T-helper 17 cell (primary cell): ENCODE measurements around the gene E2F2. TPM values are rescaled to one million over a fixed set of nuclear protein-coding genes. Genes with fewer than 3 reads are reported as not detected.
A peak's percentile ranks its signal among the peaks of the same experiment; 100 is the strongest.
"Not testable (repeated sequence)": the region's sequence is repeated elsewhere in the genome, so short reads cannot be mapped to it uniquely, and the experiment has no call there.

Experiments used
- ATAC-seq: fragments of 150-1000 bp; cut with Tn5 transposase; 2 replicates; pipeline ENCODE4 v1.10.0; 2021; ENCODE audit warnings: mild to moderate bottlenecking, moderate library complexity
- DNase-seq, 3 donors: peaks; one replicate each; pipeline versions ENCODE4 v3.0.0 to v3.0.0-alpha.2; 2020 to 2021
- H3K9me3 ChIP-seq: one replicate; pipeline ENCODE4 v1.7.0; 2013; ENCODE audit warnings: low read length, mild to moderate bottlenecking; ENCODE audit not compliant: control insufficient read depth, poor library complexity, severe bottlenecking
- H3K27ac Mint-ChIP-seq: one replicate; pipeline ENCODE4 v1.8.0; 2022; ENCODE audit warnings: mild to moderate bottlenecking, moderate library complexity, mixed read lengths
- H3K27me3 Mint-ChIP-seq: one replicate; pipeline ENCODE4 v1.8.0; 2022; ENCODE audit warnings: mixed read lengths
- H3K36me3 Mint-ChIP-seq: one replicate; pipeline ENCODE4 v1.8.0; 2022; ENCODE audit warnings: low read depth, mixed read lengths
- H3K4me1 Mint-ChIP-seq: one replicate; pipeline ENCODE4 v1.8.0; 2022; ENCODE audit warnings: mild to moderate bottlenecking, mixed read lengths
- H3K4me3 Mint-ChIP-seq: one replicate; pipeline ENCODE4 v1.8.0; 2022; ENCODE audit warnings: mild to moderate bottlenecking, moderate library complexity, mixed read lengths
- total RNA-seq, 4 donors: library from RNA in 2 of 4; stranded (reverse) in 2 of 4; gene quantifications; one replicate each; pipeline ENCODE4 v1.2.3 and lab custom pipeline; 2022 to 2026

Gene E2F2
- total RNA-seq, 2 donors from 2014 or later: 5.4 TPM

GRCh38 chr1:23514111-23514679, 16.8 kb downstream of the E2F2 start:
- H3K4me3 Mint-ChIP-seq: no peak overlapping the region
- H3K4me1 Mint-ChIP-seq: peaks cover 14% of the 10 kb centered on the region
- ATAC-seq: no peak
- no peak for DNase-seq
- peaks cover 5% of the 10 kb centered on the region for H3K36me3 Mint-ChIP-seq
- no peaks in the 10 kb centered on the region for H3K9me3 ChIP-seq
- H3K27ac Mint-ChIP-seq: peak overlapping the region; percentile 45
- H3K27me3 Mint-ChIP-seq: no peaks in the 10 kb centered on the region

DNA sequence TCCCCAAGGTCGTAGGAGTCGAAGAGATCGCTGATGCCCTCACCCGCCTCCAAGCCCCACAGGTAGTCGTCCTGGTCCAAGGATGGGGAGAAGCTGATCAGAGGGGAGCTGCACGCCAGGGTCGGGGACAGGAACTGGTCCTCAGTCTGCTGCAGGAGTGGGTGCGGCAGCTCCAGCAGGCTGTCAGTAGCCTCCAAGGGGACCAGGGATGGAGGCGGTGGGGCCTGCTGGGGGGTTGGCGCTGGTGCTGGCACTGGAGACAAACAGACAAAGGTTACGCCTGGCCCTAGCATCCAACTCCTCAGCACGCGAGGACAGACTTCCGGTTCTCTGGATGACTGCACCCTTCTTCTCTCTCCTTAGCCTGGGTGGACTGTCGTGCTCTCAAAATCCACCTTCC, 21.1 kb downstream of the E2F2 start:
- Mint-ChIP-seq H3K27ac (no peak overlapping the region), H3K4me1 (peaks cover 12% of the 10 kb centered on the region), H3K27me3 (no peaks in the 10 kb centered on the region), H3K4me3 (no peak overlapping the region), H3K36me3 (peaks cover 3% of the 10 kb centered on the region)
- no peak for DNase-seq
- no peaks in the 10 kb centered on the region for H3K9me3 ChIP-seq
- no peak for ATAC-seq

GRCh38 chr1:23506376-23507107, 24.5 kb downstream of the E2F2 start:
- DNase-seq (no peak), ATAC-seq (no peak)
- H3K9me3 ChIP-seq: no peaks in the 10 kb centered on the region
- peaks cover 9% of the 10 kb centered on the region for H3K4me1 Mint-ChIP-seq
- H3K4me3 Mint-ChIP-seq: no peak overlapping the region
- no peak overlapping the region for H3K27ac Mint-ChIP-seq
- peaks cover 3% of the 10 kb centered on the region for H3K36me3 Mint-ChIP-seq
- H3K27me3 Mint-ChIP-seq: no peaks in the 10 kb centered on the region

GRCh38 chr1:23505851-23506250, 25.2 kb downstream of the E2F2 start:
- Mint-ChIP-seq H3K27ac (no peak overlapping the region), H3K4me3 (no peak overlapping the region)

DNA sequence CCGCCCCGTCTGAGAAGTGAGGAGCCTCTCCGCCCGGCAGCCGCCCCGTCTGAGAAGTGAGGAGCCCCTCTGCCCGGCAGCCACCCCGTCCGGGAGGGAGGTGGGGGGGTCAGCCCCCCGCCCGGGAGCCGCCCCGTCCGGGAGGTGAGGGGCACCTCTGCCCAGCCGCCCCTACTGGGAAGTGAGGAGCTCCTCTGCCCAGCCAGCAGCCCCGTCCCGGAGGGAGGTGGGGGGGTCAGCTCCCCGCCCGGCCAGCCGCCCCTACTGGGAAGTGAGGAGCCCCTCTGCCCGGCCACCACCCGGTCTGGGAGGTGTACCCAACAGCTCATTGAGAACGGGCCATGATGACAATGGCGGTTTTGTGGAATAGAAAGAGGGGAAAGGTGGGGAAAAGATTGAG, 26.9 kb downstream of the E2F2 start:
- not testable (repeated sequence) for H3K27me3 Mint-ChIP-seq, H3K4me1 Mint-ChIP-seq

More at GRCh38 chr1:23505851-23506250, 25.2 kb downstream of the E2F2 start:
- DNase-seq (no peak), ATAC-seq (no peak)
- no peaks in the 10 kb centered on the region for H3K27me3 Mint-ChIP-seq
- H3K4me1 Mint-ChIP-seq: peaks cover 6% of the 10 kb centered on the region
- peaks cover 3% of the 10 kb centered on the region for H3K36me3 Mint-ChIP-seq
- H3K9me3 ChIP-seq: no peaks in the 10 kb centered on the region

GRCh38 chr1:23502951-23503350, 28.1 kb downstream of the E2F2 start:
- Mint-ChIP-seq H3K27ac (no peak overlapping the region), H3K36me3 (no peaks in the 10 kb centered on the region), H3K4me1 (peaks cover 2% of the 10 kb centered on the region), H3K4me3 (no peak overlapping the region), H3K27me3 (no peaks in the 10 kb centered on the region)
- no peaks in the 10 kb centered on the region for H3K9me3 ChIP-seq
- no peak for ATAC-seq
- DNase-seq: no peak

More for the DNA sequence above, 26.9 kb downstream of the E2F2 start:
- H3K4me3 Mint-ChIP-seq, H3K9me3 ChIP-seq, ATAC-seq, DNase-seq, H3K27ac Mint-ChIP-seq, H3K36me3 Mint-ChIP-seq: not testable (repeated sequence)

GRCh38 chr1:23500466-23500865, 30.6 kb downstream of the E2F2 start:
- H3K36me3 Mint-ChIP-seq: no peaks in the 10 kb centered on the region
- no peak for ATAC-seq
- H3K9me3 ChIP-seq: no peaks in the 10 kb centered on the region

DNA sequence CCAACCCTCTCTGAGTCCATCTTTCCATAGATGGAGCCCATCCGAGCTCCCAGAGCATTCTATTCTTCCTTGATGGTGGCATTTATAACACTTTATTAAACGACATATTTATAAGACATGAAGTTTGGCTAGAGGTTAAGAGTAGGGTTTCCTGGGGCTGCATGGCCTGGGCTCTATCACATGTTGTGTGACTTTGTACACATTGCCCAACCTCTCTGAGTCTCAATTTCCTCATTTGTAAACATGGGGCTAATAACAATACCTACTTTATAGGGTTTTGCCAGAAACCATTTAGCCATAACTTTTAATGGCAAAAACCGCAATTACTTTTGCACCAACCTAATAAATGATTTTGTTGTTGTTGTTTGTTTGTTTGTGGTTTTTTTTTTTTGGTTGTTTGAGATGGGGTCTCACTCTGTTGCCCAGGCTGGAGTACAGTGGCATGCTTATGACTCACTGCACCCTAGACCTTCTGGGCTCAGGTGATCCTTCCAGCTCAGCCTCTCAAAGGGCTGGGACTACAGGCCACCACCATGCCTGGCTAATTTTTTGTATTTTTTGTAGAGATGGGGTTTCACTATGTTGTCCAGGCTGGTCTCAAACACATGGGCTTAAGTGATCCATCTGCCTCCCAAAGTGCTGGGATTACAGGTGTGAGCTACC, 33.1 kb downstream of the E2F2 start:
- ATAC-seq: no peak
- H3K27ac Mint-ChIP-seq: peak overlapping the region; percentile 43

More at GRCh38 chr1:23500466-23500865, 30.6 kb downstream of the E2F2 start:
- no peaks in the 10 kb centered on the region for H3K27me3 Mint-ChIP-seq
- DNase-seq: no peak
- no peak overlapping the region for H3K27ac Mint-ChIP-seq
- no peak overlapping the region for H3K4me3 Mint-ChIP-seq
- H3K4me1 Mint-ChIP-seq: no peaks in the 10 kb centered on the region

DNA sequence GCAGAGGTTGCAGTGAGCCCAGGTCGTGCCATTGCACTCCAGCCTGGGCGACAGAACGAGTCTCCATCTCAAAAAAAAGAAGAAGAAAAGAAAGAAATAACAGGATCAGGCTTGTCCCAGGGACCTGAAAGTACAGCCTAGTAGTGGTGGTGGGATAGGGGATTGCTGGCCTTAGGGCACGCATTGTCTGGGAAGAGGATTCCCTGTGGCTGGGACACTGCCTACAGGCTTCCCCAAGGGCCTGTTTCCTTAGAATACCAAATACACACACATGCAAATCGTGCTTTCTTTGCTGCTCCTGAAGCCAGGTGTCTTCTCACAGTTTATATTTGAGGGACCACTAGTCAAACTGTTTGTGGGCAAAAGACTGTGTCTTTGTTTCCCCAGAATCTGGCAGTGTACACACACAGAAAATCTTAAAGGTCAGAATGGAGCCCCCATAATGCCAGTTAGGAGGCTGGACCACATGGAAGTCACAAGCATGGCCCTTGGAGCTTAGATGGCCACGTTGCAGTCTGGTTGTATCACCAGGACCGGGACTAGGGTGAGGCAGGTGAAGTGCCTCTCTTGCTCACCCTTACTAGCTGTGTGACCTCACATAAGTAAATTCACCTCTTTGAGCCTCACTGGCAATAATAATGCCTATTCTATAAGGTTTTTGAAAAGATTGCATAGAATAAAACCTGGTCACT, 34.4 kb downstream of the E2F2 start:
- H3K4me3 Mint-ChIP-seq: no peak overlapping the region
- DNase-seq: no peak
- ATAC-seq: peak; percentile 12
- no peak overlapping the region for H3K27ac Mint-ChIP-seq
- H3K9me3 ChIP-seq: no peaks in the 10 kb centered on the region
- H3K36me3 Mint-ChIP-seq: no peaks in the 10 kb centered on the region
- peaks cover 1% of the 10 kb centered on the region for H3K4me1 Mint-ChIP-seq
- no peaks in the 10 kb centered on the region for H3K27me3 Mint-ChIP-seq

More for the DNA sequence above, 33.1 kb downstream of the E2F2 start:
- no peaks in the 10 kb centered on the region for H3K36me3 Mint-ChIP-seq
- no peaks in the 10 kb centered on the region for H3K4me1 Mint-ChIP-seq
- H3K27me3 Mint-ChIP-seq: no peaks in the 10 kb centered on the region
- H3K4me3 Mint-ChIP-seq: no peak overlapping the region
- H3K9me3 ChIP-seq: no peaks in the 10 kb centered on the region
- no peak for DNase-seq

- not testable (repeated sequence) for H3K9me3 ChIP-seq, ATAC-seq, DNase-seq, H3K36me3 Mint-ChIP-seq, H3K27ac Mint-ChIP-seq, H3K4me3 Mint-ChIP-seq, H3K27me3 Mint-ChIP-seq, H3K4me1 Mint-ChIP-seq
Measured at GRCh38 chr1:23494836-23495235, 36.2 kb downstream of the E2F2 start.

GRCh38 chr1:23492776-23493175, 38.3 kb downstream of the E2F2 start:
- not testable (repeated sequence) for H3K36me3 Mint-ChIP-seq, H3K9me3 ChIP-seq, DNase-seq, ATAC-seq, H3K27ac Mint-ChIP-seq
- peaks cover 11% of the 10 kb centered on the region for H3K4me1 Mint-ChIP-seq
- H3K4me3 Mint-ChIP-seq: peak overlapping the region; percentile 28
- H3K27me3 Mint-ChIP-seq: peaks cover 10% of the 10 kb centered on the region

DNA sequence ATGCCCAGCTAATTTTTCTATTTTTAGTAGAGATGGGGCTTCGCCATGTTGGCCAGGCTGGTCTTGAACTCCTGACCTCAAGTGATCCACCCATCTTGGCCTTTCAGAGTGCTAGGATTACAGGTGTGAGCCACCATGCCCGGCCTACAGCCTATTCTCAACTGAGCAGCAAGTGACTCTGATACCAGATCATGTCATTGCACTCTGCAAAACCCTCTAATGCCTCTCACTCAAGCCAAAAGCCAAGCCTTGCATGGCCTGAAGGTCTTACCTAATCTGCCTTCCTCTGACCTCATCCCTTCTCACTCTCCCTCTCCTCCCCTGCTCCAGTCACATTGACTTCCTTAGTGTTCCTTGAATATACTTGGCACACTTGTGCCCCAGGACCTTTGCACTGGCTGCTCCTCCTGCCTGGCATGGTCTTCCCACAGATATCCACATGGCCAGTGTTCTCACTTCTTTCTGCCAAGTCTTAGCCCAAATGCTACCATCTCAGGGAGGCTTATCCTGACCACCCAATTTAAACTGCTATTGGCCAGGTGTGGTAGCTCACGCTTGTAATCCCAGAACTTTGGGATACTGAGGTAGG, 38.8 kb downstream of the E2F2 start:
- ATAC-seq (no peak), DNase-seq (no peak)
- peaks cover 5% of the 10 kb centered on the region for H3K36me3 Mint-ChIP-seq
- peaks cover 12% of the 10 kb centered on the region for H3K27me3 Mint-ChIP-seq
- no peak overlapping the region for H3K27ac Mint-ChIP-seq
- H3K9me3 ChIP-seq: no peaks in the 10 kb centered on the region
- H3K4me1 Mint-ChIP-seq: peaks cover 11% of the 10 kb centered on the region
- H3K4me3 Mint-ChIP-seq: peak overlapping the region; percentile 28

DNA sequence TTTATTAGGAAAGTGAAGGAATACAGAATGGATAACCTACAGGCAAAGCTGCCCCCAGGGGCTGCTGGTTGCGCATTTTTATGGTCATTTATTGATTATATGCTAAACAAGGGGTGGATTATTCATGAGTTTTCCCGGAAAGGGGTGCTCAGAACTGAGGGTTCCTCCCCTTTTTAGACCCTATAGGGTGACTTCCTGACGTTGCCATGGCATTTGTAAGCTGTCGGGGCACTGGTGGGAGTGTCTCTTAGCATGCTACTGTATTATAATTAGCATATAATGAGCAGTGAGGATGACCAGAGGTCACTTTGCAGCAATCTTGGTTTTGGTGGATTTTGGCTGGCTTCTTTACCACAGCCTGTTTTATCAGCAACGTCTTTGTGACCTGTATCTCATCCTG, 41.2 kb downstream of the E2F2 start:
- DNase-seq (no peak), ATAC-seq (no peak)
- Mint-ChIP-seq H3K27ac (no peak overlapping the region), H3K36me3 (peaks cover 5% of the 10 kb centered on the region), H3K4me3 (no peak overlapping the region), H3K4me1 (peaks cover 14% of the 10 kb centered on the region), H3K27me3 (peaks cover 12% of the 10 kb centered on the region)
- H3K9me3 ChIP-seq: no peaks in the 10 kb centered on the region
